HL-60 (cell line): ENCODE results near the gene KIFC1.

Experiments
- CTCF ChIP-seq: IDR thresholded peaks from one replicate; pipeline ENCODE4 v1.5.1; 2011; ENCODE audit warnings: low read length, control low read depth, inconsistent platforms; ENCODE audit not compliant: insufficient read depth
- GABPA ChIP-seq: IDR thresholded peaks from 2 replicates; pipeline ENCODE4 v1.6.1; 2012; ENCODE audit warnings: low read depth
- POLR2AphosphoS5 ChIP-seq: IDR thresholded peaks from 2 replicates; pipeline ENCODE4 v1.6.1; 2012; ENCODE audit warnings: low read depth
- REST ChIP-seq: IDR thresholded peaks from 2 replicates; pipeline ENCODE4 v1.6.1; 2012; ENCODE audit warnings: low read depth; ENCODE audit not compliant: insufficient replicate concordance
- SPI1 ChIP-seq: IDR thresholded peaks from 2 replicates; pipeline ENCODE4 v1.6.1; 2012; ENCODE audit warnings: low read depth, mild to moderate bottlenecking, borderline replicate concordance

- TF ChIP-seq CTCF (no peak), POLR2AphosphoS5 (no peak), SPI1 (no peak), REST (no peak), GABPA (no peak)
Measured at GRCh38 chr6:33373960-33374910, 17.4 kb upstream of the KIFC1 start.
